H1 (cell line): ENCODE results near the gene PRRC2A. TPM values are rescaled to one million over a fixed set of nuclear protein-coding genes. Genes with fewer than 3 reads are reported as not detected.

ENCODE experiments used
- CTBP2 ChIP-seq: IDR thresholded peaks from 2 replicates; pipeline ENCODE4 v1.7.0; 2011; ENCODE audit warnings: borderline replicate concordance, mild to moderate bottlenecking, moderate library complexity, mixed read lengths, low read length; ENCODE audit not compliant: insufficient read depth, insufficient read length
- EGR1 ChIP-seq: IDR thresholded peaks from 2 replicates; pipeline ENCODE4 v1.6.1; 2011; ENCODE audit warnings: low read depth, low read length, borderline replicate concordance
- GABPA ChIP-seq: IDR thresholded peaks from 2 replicates; pipeline ENCODE4 v1.6.1; 2011; ENCODE audit warnings: mild to moderate bottlenecking, low read length, moderate library complexity, borderline replicate concordance; ENCODE audit not compliant: insufficient read depth
- KDM4A ChIP-seq: IDR thresholded peaks from one replicate; pipeline ENCODE4 v1.7.1; 2012; ENCODE audit warnings: low read depth, mild to moderate bottlenecking, moderate library complexity, low read length, inconsistent platforms; ENCODE audit not compliant: severe bottlenecking
- PHF8 ChIP-seq: fragments of 200-600 bp; sonication (generic); conservative IDR thresholded peaks from 2 replicates; pipeline ENCODE4 v1.7.1; 2012; ENCODE audit warnings: low read depth, mild to moderate bottlenecking, inconsistent platforms, low read length, moderate library complexity
- POLR2A ChIP-seq, 2 experiments: IDR thresholded peaks; 1 replicate in 1 of 2; 2 replicates in 1 of 2; pipeline ENCODE4 v1.6.1; 2011; ENCODE audit warnings: low read depth in 2 of 2, low read length in 2 of 2, mild to moderate bottlenecking in 2 of 2; ENCODE audit errors: control extremely low read depth in 1 of 2
- POLR2AphosphoS5 ChIP-seq: IDR thresholded peaks from 2 replicates; pipeline ENCODE4 v1.6.1; 2011; ENCODE audit warnings: low read depth, low read length
- RAD21 ChIP-seq, 2 experiments: IDR thresholded peaks in 1 of 2; conservative IDR thresholded peaks in 1 of 2; 2 replicates each; pipeline ENCODE4 v1.6.1; 2011; ENCODE audit warnings: low read depth in 2 of 2, low read length in 2 of 2, improper control_type of control experiment in 1 of 2, inconsistent platforms in 1 of 2, mild to moderate bottlenecking in 1 of 2, moderate library complexity in 1 of 2
- SIN3A ChIP-seq, 2 experiments: IDR thresholded peaks in 1 of 2; conservative IDR thresholded peaks in 1 of 2; 2 replicates each; pipeline ENCODE4 v1.6.1; 2011 to 2012; ENCODE audit warnings: low read length in 2 of 2, improper control_type of control experiment in 1 of 2, low read depth in 1 of 2, mild to moderate bottlenecking in 1 of 2
- SP1 ChIP-seq: IDR thresholded peaks from 2 replicates; pipeline ENCODE4 v1.6.1; 2011; ENCODE audit warnings: low read depth, low read length
- polyA plus RNA-seq, 7 experiments: library from polyadenylated mRNA; depleted of rRNA in 3 of 7; stranded (reverse) in 5 of 7; unstranded in 2 of 7; fragments of >200 nt in 5 of 7; fragments of 200-250 nt in 2 of 7; gene quantifications; 1 replicate in 5 of 7; 2 replicates in 1 of 7; 4 replicates in 1 of 7; pipeline versions ENCODE4 v1.2.1 to v1.2.3, GENCODE V29; 2011 to 2013; ENCODE audit warnings: missing spikeins in 2 of 7, mixed read lengths in 2 of 7
- total RNA-seq: library from RNA; stranded (reverse); fragmentation: NEBNext Ultra II Directional; extraction: Animal tissue kit (Norgen Biotek cat#: 25700); gene quantifications from 2 replicates; pipeline ENCODE4 v1.2.1, GENCODE V29; 2021
- TF ChIP-seq, protein P1 (sequence below), 3 experiments: IDR thresholded peaks; 1 replicate in 2 of 3; 2 replicates in 1 of 3; pipeline versions ENCODE4 v1.5.1 to v1.6.1; 2011; ENCODE audit warnings: low read length in 3 of 3, mild to moderate bottlenecking in 3 of 3, inconsistent platforms in 2 of 3, low read depth in 1 of 3, moderate library complexity in 1 of 3; ENCODE audit not compliant: insufficient read depth in 1 of 3; ENCODE audit errors: control extremely low read depth in 1 of 3

PRRC2A gene
- total and polyA plus RNA-seq, 2 of the 8 experiments (the other 6 are each of a cell fraction or from before 2014, with no cell fraction given): 118 to 300 TPM

DNA sequence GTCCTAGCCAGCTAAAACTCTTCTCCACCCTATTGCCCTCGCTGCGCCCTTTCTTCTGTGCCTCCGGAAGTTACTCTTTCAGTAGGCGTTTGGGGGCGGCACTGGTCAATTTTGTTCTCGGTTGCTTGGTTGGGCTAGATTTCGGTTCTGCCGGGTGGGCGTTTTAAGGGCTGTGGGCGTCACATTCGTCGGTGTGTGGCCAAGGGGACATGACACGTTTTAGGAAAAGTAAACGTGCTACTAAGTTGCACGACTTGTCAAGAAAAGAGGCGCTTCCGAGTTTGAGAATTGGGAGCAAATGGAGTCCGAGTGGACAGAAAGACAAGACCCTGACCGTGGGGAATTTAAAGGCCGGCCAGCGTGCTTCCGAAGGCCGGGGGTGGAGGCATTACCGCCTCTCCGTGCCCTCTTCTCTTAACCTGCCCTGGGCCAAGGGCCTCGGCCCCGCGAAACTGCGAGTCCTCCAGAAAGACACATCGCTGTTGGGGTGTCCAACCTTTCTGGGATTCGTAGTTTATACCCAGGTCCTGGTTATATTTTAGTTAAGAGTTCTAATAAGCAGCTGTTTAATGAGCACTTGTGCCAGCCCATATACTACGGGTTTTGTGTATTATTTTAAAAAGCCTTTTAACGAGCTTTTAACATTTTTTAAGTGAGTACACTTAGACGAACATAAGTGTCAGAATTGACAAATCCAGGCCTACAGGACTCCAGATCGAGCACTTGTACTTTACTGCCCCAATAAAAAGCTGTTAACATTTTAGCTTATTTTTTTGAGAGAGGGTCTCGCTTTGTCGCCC is 32.6 kb downstream of the PRRC2A start (continued):
- TF ChIP-seq, protein P1, sequence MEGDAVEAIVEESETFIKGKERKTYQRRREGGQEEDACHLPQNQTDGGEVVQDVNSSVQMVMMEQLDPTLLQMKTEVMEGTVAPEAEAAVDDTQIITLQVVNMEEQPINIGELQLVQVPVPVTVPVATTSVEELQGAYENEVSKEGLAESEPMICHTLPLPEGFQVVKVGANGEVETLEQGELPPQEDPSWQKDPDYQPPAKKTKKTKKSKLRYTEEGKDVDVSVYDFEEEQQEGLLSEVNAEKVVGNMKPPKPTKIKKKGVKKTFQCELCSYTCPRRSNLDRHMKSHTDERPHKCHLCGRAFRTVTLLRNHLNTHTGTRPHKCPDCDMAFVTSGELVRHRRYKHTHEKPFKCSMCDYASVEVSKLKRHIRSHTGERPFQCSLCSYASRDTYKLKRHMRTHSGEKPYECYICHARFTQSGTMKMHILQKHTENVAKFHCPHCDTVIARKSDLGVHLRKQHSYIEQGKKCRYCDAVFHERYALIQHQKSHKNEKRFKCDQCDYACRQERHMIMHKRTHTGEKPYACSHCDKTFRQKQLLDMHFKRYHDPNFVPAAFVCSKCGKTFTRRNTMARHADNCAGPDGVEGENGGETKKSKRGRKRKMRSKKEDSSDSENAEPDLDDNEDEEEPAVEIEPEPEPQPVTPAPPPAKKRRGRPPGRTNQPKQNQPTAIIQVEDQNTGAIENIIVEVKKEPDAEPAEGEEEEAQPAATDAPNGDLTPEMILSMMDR (IDR thresholded peaks at IDR 0.05; ENCODE audit: control extremely low read depth in 1 of 3, insufficient read depth in 1 of 3, low read depth in 1 of 3, low read length in 3 of 3): peak in 1 of 3 experiments; percentile 18; a peak in 1 of 4 replicates
- TF ChIP-seq RAD21 (IDR thresholded peaks at IDR 0.05 in 1 of 2, conservative IDR thresholded peaks at IDR 0.05 in 1 of 2; ENCODE audit: low read depth in 2 of 2, low read length in 2 of 2) (peak in 1 of 2 experiments; percentile 21; a peak in 2 of 4 replicates), GABPA (no peak), PHF8 (0 out of 2 replicates have a peak, but pooled peaks have one; percentile 13), EGR1 (peak; percentile 43; the same call in 1 of the 2 replicates), KDM4A (no peak), SP1 (0 out of 2 replicates have a peak, but pooled peaks have one; percentile 7), POLR2AphosphoS5 (no peak), POLR2A (IDR thresholded peaks at IDR 0.05; ENCODE audit: control extremely low read depth in 1 of 2, low read depth in 2 of 2, low read length in 2 of 2) (peak in 1 of 2 experiments; percentile 79; a peak in 2 of 3 replicates), SIN3A (conservative IDR thresholded peaks at IDR 0.05 in 1 of 2, IDR thresholded peaks at IDR 0.05 in 1 of 2; ENCODE audit: low read depth in 1 of 2, low read length in 2 of 2) (peak; percentile 7 to 9; a peak in 1 of 4 replicates), CTBP2 (no peak)
